ENCODE data around the gene GALNT8.
"Not testable (repeated sequence)": the region's sequence is repeated elsewhere in the genome, so short reads cannot be mapped to it uniquely, and the experiment has no call there.

GALNT8 gene

DNA sequence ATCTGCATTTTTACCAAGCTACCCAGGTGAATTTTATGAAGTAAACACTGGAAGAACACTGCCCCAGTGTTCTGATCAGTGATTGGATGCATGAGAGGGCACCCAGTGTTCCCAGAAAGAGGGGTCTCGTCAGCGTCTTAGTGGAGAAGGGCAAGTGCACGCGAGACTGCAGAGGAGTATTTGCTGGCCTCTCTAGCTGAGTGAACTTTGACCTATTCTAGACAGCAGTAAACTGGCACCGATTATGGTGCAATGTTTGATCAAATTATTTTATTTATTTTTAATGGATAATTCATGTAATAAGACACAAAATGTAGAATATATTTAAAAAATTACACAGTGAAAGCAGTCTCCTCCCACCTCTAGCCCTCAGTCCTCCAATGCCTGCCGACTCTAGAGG is 5.3 kb upstream of the GALNT8 start:
- no peak overlapping the region for H3K27ac ChIP-seq (ENCODE audit: low read depth, low read length)
- no peak overlapping the region for H3K9ac ChIP-seq (ENCODE audit: low read length)
- no peak overlapping the region for H3K4me3 ChIP-seq (ENCODE audit: low read depth in 1 of 2, low read length in 2 of 2)
- H3K27me3 ChIP-seq (ENCODE audit: control insufficient read depth in 1 of 2, insufficient read depth in 2 of 2, low read length in 2 of 2), result no peaks in the 10 kb centered on the region
- no peaks in the 10 kb centered on the region for H3K4me1 ChIP-seq (ENCODE audit: insufficient read depth, low read length)
- H3K9me3 ChIP-seq (ENCODE audit: low read length), result no peaks in the 10 kb centered on the region
- no peaks in the 10 kb centered on the region for H3K36me3 ChIP-seq (ENCODE audit: insufficient read depth, low read length)

DNA sequence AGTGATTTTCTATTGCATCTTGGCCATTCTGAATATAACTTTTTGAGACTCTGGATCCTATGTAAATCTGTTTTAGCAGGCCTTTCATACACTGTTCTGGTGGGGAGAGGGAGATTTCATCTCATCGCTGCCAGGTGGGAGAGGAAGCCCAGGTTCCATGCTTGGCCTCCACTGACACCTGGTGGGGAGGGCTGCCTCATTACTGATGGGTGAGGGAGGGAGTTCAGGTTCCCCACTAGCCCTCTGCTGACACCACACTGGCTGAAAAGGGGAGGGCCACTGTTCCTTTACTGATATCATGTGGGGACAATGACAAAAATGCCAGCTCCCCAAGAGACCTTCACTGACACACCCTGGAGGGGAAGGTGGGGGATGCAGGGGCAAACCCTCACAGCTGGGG is 2.4 kb upstream of the GALNT8 start:
- Histone ChIP-seq H3K27ac (ENCODE audit: low read depth, low read length) (no peak overlapping the region), H3K36me3 (ENCODE audit: insufficient read depth, low read length) (no peaks in the 10 kb centered on the region), H3K9ac (ENCODE audit: low read length) (no peak overlapping the region), H3K4me1 (ENCODE audit: insufficient read depth, low read length) (no peaks in the 10 kb centered on the region), H3K9me3 (ENCODE audit: low read length) (no peaks in the 10 kb centered on the region), H3K4me3 (ENCODE audit: low read depth in 1 of 2, low read length in 2 of 2) (no peak overlapping the region), H3K27me3 (ENCODE audit: control insufficient read depth in 1 of 2, insufficient read depth in 2 of 2, low read length in 2 of 2) (no peaks in the 10 kb centered on the region)

DNA sequence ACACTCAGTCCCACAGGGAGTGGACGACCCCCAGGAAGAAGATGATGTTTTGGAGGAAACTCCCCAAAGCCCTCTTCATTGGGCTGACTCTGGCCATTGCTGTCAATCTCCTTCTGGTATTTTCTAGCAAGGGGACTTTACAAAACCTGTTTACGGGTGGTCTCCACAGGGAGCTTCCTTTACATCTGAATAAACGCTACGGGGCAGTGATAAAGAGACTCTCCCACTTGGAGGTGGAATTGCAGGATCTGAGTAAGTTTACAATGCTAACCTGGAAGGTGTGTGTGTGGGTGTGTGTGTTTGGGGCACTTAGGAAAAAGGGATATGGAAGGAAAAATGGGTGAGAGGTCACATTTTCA is 416 bp downstream of the GALNT8 start:
- Histone ChIP-seq H3K9ac (ENCODE audit: low read length) (no peak overlapping the region), H3K36me3 (ENCODE audit: insufficient read depth, low read length) (no peaks in the 10 kb centered on the region), H3K4me3 (ENCODE audit: low read depth in 1 of 2, low read length in 2 of 2) (no peak overlapping the region), H3K4me1 (ENCODE audit: insufficient read depth, low read length) (no peaks in the 10 kb centered on the region), H3K27ac (ENCODE audit: low read depth, low read length) (no peak overlapping the region), H3K9me3 (ENCODE audit: low read length) (no peaks in the 10 kb centered on the region), H3K27me3 (ENCODE audit: control insufficient read depth in 1 of 2, insufficient read depth in 2 of 2, low read length in 2 of 2) (no peaks in the 10 kb centered on the region)

DNA sequence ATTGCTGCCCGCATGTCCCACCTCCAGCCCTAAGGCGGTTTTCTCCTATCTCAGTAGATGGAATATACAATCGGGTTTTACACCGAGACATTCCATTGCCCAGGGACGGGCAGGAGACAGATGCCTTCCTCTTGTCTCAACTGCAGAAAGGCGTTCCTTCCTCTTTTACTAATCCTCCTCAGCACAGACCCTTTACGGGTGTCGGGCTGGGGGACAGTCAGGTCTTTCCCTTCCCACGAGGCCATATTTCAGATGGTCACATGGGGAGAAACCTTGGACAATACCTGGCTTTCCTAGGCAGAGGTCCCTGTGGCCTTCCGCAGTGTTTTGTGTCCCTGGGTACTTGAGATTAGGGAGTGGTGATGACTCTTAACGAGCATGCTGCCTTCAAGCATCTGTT is 1.4 kb downstream of the GALNT8 start:
- H3K36me3 ChIP-seq (ENCODE audit: insufficient read depth, low read length); H3K9me3 ChIP-seq (ENCODE audit: low read length); H3K27me3 ChIP-seq (ENCODE audit: control insufficient read depth in 1 of 2, insufficient read depth in 2 of 2, low read length in 2 of 2); H3K4me1 ChIP-seq (ENCODE audit: insufficient read depth, low read length); H3K4me3 ChIP-seq (ENCODE audit: low read depth in 1 of 2, low read length in 2 of 2); H3K9ac ChIP-seq (ENCODE audit: low read length); H3K27ac ChIP-seq (ENCODE audit: low read depth, low read length): not testable (repeated sequence)

DNA sequence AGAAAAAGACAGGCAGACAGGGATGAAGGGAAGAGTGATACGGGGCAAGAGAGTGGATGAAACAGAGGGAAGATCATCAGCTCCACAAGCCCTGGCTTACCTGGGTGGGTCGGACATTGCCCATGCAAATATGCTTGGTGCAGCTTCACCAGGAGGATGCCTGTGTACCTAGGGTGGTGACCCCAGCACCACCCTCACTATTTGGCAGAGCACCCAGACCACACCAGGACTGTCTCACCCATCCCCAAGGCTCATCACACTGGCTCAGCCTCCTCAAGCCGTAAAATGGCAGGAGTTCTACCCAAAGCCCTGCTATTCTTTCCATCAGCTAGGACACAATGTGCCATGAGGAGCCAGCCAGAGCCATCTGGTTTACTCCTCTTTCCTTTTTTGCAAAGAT is 3.0 kb downstream of the GALNT8 start:
- Histone ChIP-seq H3K9me3 (ENCODE audit: low read length) (no peaks in the 10 kb centered on the region), H3K9ac (ENCODE audit: low read length) (no peak overlapping the region), H3K27me3 (ENCODE audit: control insufficient read depth in 1 of 2, insufficient read depth in 2 of 2, low read length in 2 of 2) (no peaks in the 10 kb centered on the region), H3K36me3 (ENCODE audit: insufficient read depth, low read length) (no peaks in the 10 kb centered on the region), H3K4me3 (ENCODE audit: low read depth in 1 of 2, low read length in 2 of 2) (no peak overlapping the region), H3K27ac (ENCODE audit: low read depth, low read length) (no peak overlapping the region), H3K4me1 (ENCODE audit: insufficient read depth, low read length) (no peaks in the 10 kb centered on the region)

DNA sequence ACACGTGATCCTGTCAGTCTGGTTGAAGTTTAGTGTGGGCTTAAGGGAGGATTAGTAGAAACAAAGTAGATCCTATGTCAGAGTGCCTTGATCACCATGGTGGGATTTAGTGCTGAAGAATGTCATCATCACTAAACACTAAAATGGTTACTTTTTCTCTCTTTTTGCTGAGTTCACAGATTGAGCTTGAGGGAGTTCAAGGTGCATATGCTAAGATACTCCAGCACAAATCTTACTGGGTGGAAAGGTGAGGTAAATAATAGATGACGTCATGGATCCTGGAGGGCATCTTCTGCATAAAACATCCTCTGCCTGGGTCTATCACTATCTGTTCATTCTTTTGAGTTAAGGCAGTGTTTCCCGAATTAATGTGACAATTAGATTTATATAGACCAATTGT is 4.9 kb downstream of the GALNT8 start:
- Histone ChIP-seq H3K36me3 (ENCODE audit: insufficient read depth, low read length) (no peaks in the 10 kb centered on the region), H3K27ac (ENCODE audit: low read depth, low read length) (no peak overlapping the region), H3K4me1 (ENCODE audit: insufficient read depth, low read length) (no peaks in the 10 kb centered on the region), H3K9ac (ENCODE audit: low read length) (no peak overlapping the region), H3K27me3 (ENCODE audit: control insufficient read depth in 1 of 2, insufficient read depth in 2 of 2, low read length in 2 of 2) (no peaks in the 10 kb centered on the region), H3K9me3 (ENCODE audit: low read length) (no peaks in the 10 kb centered on the region), H3K4me3 (ENCODE audit: low read depth in 1 of 2, low read length in 2 of 2) (no peak overlapping the region)

DNA sequence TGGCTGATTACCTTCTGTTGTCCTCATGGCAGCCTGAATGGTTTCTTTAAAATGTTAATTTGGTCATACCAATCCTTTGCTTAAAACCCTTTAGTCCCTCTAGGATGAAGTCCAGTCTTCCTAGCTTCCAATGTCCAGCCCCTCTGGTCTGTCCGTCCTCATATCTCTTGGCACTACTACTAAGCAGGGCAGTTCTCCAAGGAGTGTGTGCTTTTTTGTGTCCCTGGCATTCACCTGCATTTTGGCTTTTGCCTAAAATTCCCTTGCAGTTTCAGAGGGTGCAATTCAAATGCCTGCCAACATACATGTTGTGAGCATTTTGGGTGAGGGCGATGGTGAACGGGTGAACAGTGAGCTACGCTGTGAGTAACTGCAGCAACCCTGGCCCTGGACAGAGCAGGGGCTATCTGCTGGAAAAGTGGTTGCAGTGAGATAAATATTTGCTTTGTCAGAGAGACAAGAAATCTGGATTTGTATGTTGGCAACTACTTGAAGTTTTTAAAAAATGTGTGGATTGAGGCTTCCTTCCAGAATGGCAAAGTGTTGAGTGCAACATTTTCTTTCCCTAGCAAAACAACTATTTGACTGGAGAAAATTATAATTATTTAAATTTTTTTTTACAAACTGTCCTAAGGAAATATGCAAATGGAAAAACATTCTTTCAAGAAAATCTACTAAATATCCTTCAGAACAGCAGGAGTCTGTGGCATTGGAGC is 14.6 kb downstream of the GALNT8 start:
- no peaks in the 10 kb centered on the region for H3K27me3 ChIP-seq (ENCODE audit: control insufficient read depth in 1 of 2, insufficient read depth in 2 of 2, low read length in 2 of 2)

DNA sequence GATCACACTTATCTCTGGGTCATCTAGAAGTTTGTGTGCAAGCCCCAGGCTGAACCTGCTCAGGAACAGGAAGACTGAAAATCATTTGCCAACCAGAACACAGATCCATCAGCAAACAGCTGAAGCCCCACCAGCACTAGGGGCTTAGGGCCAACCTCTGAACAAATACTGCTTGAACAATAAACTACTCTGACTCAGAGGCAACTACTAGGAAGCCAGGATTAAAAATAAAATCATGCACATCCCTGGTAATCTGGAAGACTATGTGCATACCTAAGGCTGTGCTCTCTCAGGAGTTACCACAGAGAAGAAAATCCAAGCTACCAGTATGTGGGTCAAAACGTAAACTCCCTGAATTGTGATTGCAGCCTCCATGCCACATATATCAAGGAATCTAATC is 15.9 kb downstream of the GALNT8 start:
- Histone ChIP-seq H3K9ac (ENCODE audit: low read length) (no peak overlapping the region), H3K36me3 (ENCODE audit: insufficient read depth, low read length) (no peaks in the 10 kb centered on the region), H3K27ac (ENCODE audit: low read depth, low read length) (no peak overlapping the region), H3K4me1 (ENCODE audit: insufficient read depth, low read length) (no peaks in the 10 kb centered on the region), H3K9me3 (ENCODE audit: low read length) (no peaks in the 10 kb centered on the region), H3K27me3 (ENCODE audit: control insufficient read depth in 1 of 2, insufficient read depth in 2 of 2, low read length in 2 of 2) (no peaks in the 10 kb centered on the region), H3K4me3 (ENCODE audit: low read depth in 1 of 2, low read length in 2 of 2) (no peak overlapping the region)

More for the DNA sequence above, 14.6 kb downstream of the GALNT8 start:
- H3K9ac ChIP-seq (ENCODE audit: low read length), result no peak overlapping the region
- no peaks in the 10 kb centered on the region for H3K36me3 ChIP-seq (ENCODE audit: insufficient read depth, low read length)
- no peak overlapping the region for H3K4me3 ChIP-seq (ENCODE audit: low read depth in 1 of 2, low read length in 2 of 2)
- H3K27ac ChIP-seq (ENCODE audit: low read depth, low read length), result no peak overlapping the region
- no peaks in the 10 kb centered on the region for H3K4me1 ChIP-seq (ENCODE audit: insufficient read depth, low read length)
- no peaks in the 10 kb centered on the region for H3K9me3 ChIP-seq (ENCODE audit: low read length)

DNA sequence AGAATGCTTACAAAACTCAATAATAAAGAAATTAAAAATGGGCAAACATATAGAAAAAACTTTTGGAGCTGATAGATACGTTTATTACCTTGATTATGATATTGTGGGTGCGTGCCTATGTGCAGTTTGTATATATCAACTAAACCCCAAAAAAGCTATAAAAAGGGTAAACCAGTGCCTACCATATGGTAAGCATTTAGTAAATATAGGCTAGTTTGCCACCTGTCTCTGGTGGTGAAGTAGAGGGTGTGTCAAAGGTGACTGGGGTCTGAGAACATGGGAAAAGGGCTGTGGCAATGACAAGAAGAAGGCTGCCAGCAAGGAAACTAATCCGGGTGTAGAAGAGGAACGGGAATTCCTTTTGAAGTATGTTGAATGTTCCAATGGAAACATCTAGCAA is 18.3 kb downstream of the GALNT8 start:
- Histone ChIP-seq H3K27ac (ENCODE audit: low read depth, low read length) (no peak overlapping the region), H3K27me3 (ENCODE audit: control insufficient read depth in 1 of 2, insufficient read depth in 2 of 2, low read length in 2 of 2) (no peaks in the 10 kb centered on the region), H3K9ac (ENCODE audit: low read length) (no peak overlapping the region), H3K4me3 (ENCODE audit: low read depth in 1 of 2, low read length in 2 of 2) (no peak overlapping the region), H3K9me3 (ENCODE audit: low read length) (no peaks in the 10 kb centered on the region), H3K36me3 (ENCODE audit: insufficient read depth, low read length) (no peaks in the 10 kb centered on the region), H3K4me1 (ENCODE audit: insufficient read depth, low read length) (no peaks in the 10 kb centered on the region)

DNA sequence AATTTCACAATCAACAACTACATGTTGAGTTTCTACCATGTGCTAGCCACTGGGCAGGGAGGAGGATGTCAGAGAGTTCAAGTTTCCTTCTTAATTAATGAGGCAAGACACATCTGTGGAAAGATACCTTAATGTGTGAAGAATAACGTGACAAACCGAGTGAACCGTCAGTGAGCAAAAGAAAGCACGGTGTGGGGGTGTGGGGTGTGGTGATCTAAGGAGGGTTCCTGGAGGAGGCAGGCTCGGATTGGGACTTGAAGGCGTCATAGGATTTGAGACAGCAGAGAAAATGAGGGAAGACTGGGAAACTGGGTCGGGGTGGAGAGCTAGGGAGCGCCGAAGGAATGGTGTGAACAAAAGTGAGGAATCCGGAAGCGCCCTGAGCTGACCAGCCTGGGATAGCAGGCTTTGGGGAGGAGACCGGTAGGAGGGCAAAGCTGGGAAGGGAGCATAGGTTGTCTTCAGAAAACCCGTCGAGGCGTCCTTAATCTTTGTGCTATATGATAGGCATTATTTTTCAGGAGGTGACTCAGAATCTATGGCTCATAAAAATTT is 22.3 kb downstream of the GALNT8 start:
- Histone ChIP-seq H3K9ac (ENCODE audit: low read length) (no peak overlapping the region), H3K27me3 (ENCODE audit: control insufficient read depth in 1 of 2, insufficient read depth in 2 of 2, low read length in 2 of 2) (no peaks in the 10 kb centered on the region), H3K9me3 (ENCODE audit: low read length) (no peaks in the 10 kb centered on the region)

DNA sequence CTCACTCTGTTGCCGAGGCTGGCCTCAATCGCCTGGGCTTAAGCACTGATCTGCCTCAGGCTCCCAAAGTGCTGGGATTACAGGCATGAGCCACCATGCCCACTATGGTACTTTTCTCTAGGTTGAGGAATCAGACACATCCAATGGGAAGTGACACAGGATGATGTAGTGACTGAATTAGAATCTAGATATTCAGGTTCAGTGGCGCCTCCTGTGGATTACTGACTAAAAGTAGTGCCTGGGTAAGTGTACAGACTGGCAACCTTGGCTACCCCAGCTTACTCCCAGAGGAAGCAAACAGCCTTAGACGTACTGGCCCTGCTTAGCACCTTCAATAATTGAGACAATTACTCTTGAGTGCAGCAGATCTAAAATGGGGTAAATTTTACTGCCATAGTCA is 22.8 kb downstream of the GALNT8 start:
- no peaks in the 10 kb centered on the region for H3K27me3 ChIP-seq (ENCODE audit: control insufficient read depth in 1 of 2, insufficient read depth in 2 of 2, low read length in 2 of 2)
- no peaks in the 10 kb centered on the region for H3K36me3 ChIP-seq (ENCODE audit: insufficient read depth, low read length)
- H3K9me3 ChIP-seq (ENCODE audit: low read length), result no peaks in the 10 kb centered on the region
- no peaks in the 10 kb centered on the region for H3K4me1 ChIP-seq (ENCODE audit: insufficient read depth, low read length)
- H3K27ac ChIP-seq (ENCODE audit: low read depth, low read length), result no peak overlapping the region
- H3K9ac ChIP-seq (ENCODE audit: low read length), result no peak overlapping the region
- no peak overlapping the region for H3K4me3 ChIP-seq (ENCODE audit: low read depth in 1 of 2, low read length in 2 of 2)

More for the DNA sequence above, 22.3 kb downstream of the GALNT8 start:
- Histone ChIP-seq H3K4me1 (ENCODE audit: insufficient read depth, low read length) (no peaks in the 10 kb centered on the region), H3K27ac (ENCODE audit: low read depth, low read length) (no peak overlapping the region), H3K36me3 (ENCODE audit: insufficient read depth, low read length) (no peaks in the 10 kb centered on the region), H3K4me3 (ENCODE audit: low read depth in 1 of 2, low read length in 2 of 2) (no peak overlapping the region)

DNA sequence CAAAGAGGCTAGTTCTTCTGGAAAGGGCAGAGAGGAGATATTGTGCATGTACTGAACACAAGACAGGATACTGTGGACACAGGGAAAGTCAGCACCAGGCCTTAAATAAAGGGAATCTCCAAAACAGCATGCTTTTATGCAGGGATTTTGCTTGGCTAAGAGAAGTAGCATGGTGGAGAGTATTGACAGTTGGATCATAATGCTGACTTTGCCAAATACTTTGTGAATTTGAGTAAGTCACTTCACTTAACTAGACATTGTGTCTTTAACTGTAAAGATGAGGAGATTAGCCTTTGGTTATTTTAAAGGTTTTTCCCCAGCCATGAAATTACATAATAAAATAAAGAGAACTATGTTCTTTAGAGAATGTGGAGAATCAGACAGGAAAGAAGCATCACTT is 24.5 kb downstream of the GALNT8 start:
- Histone ChIP-seq H3K4me1 (ENCODE audit: insufficient read depth, low read length) (no peaks in the 10 kb centered on the region), H3K4me3 (ENCODE audit: low read depth in 1 of 2, low read length in 2 of 2) (no peak overlapping the region), H3K27me3 (ENCODE audit: control insufficient read depth in 1 of 2, insufficient read depth in 2 of 2, low read length in 2 of 2) (no peaks in the 10 kb centered on the region), H3K27ac (ENCODE audit: low read depth, low read length) (no peak overlapping the region), H3K9ac (ENCODE audit: low read length) (no peak overlapping the region), H3K9me3 (ENCODE audit: low read length) (no peaks in the 10 kb centered on the region), H3K36me3 (ENCODE audit: insufficient read depth, low read length) (no peaks in the 10 kb centered on the region)

Measured in muscle layer of colon (tissue), 2 donors.